GM18951 (cell line): ENCODE measurements around the gene CIAO2A.
"Not testable (repeated sequence)": the region's sequence is repeated elsewhere in the genome, so short reads cannot be mapped to it uniquely, and the experiment has no call there.

Source experiments
- POLR2A ChIP-seq: IDR thresholded peaks from 4 replicates; pipeline ENCODE4 v1.6.1; 2011; ENCODE audit warnings: mild to moderate bottlenecking; ENCODE audit not compliant: insufficient read length, insufficient read depth; ENCODE audit errors: extremely low read depth
- in situ Hi-C: fragments of 300-500 bp; cut with MboI; formaldehyde crosslinking; loops from one replicate; pipeline ENCODE4 v1.12.0; 2022; ENCODE audit warnings: low sequenced_read_pairs, mixed read lengths, inconsistent platforms; ENCODE audit not compliant: unreplicated experiment

The CIAO2A gene

DNA sequence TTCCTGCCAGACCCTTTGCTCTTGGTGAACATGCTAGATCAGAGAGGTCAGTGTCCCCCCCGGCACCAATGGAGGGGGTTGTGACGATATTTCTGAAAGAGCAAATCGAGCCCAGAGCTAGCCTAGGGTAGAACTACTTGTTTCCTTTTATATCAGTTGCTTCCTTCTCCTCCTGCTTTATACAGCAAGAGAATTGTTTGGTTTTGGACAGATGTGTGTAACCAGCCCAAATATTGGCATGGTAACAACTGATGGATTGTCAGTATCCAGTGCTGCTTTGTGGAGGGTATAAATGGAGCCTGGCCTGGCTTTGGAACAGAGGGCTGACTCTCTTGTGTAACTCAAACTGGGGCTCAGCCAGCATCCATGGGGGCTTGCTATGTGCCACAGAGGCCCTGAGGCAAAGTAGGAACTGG, 29.3 kb upstream of the CIAO2A start:
- no peak for TF ChIP-seq POLR2A
- in situ Hi-C loops: no loop called here

DNA sequence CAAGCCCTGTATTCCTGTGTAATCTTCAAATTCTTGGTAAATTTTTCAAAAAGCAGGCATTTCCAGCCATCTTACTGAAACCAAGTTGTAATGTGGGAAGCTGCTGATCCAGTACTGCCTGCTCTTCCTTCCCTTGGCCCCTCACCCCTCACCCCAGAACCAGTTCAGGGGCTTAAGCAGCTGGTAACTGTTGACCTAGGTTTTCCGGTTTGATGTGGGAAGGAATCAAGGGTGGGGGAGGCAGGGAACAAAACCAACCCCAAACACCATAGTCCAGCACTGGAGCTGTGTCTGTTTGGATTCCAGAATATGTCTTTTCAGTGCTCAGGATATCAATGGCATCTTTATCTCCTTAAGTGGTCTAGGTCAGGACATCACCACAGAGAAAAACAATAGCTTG, 28.8 kb upstream of the CIAO2A start:
- no peak for TF ChIP-seq POLR2A
- in situ Hi-C loops: no loop called here

DNA sequence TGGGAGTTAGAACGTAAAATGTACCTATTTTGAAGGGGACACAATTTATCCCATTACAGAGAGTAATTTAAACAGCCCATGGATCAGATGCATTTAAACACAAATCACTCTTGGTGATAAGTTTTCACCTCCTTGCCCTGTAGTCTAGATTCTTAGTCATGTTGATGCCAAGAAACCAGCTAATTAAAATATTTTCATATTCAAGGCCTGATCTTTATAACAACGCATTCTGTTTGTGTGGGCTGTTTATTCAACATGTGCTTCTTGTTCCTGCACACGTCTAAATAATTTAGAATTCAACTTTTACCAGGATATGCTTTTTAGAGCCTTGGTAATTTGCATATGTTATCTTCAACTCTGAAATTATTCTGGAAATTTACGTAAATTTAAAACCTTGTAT, 28.0 kb upstream of the CIAO2A start:
- in situ Hi-C loops: no loop called here

DNA sequence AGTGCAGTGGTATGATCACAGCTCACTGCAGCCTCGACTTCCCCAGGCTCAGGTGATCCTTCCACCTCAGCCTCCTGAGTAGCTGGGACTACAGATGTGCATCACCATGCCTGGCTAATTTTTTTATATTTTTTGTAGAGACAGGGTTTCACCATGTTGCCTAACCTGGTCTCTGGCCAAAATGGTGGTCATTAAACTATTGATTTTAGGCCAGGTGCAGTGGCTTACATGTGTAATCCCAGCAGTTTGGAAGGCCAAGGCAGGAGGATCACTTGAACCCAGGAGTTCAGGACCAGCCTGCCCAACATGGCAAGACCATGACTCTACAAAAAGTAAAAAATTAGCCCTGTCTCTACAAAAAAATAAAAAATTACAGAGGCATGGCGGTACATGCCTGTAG, 26.7 kb upstream of the CIAO2A start:
- in situ Hi-C loops: not testable (repeated sequence)

More for the DNA sequence above, 28.0 kb upstream of the CIAO2A start:
- no peak for TF ChIP-seq POLR2A

GRCh38 chr15:64117759-64118487, 24.3 kb upstream of the CIAO2A start:
- no peak for TF ChIP-seq POLR2A
- in situ Hi-C loops: no loop called here

DNA sequence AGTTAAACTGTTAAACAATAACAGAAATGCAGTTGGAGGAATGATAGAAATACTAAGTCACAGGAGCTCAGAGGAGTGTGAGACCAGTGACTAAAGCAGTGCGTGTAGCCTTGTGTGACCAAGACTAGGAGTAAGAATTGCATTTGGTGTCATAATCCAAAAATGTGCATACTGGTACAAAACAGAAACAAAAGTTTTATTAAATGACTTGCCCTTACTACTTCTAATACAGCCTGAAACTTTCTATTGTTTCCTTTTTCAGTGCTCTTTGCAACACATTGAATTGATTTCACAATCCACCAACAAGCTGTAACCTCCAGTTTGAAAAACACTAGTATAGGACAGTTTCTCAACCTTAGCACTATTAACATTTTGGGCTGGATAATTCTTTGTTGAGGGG, 19.3 kb upstream of the CIAO2A start:
- TF ChIP-seq POLR2A: no peak
- in situ Hi-C loops: no loop called here

DNA sequence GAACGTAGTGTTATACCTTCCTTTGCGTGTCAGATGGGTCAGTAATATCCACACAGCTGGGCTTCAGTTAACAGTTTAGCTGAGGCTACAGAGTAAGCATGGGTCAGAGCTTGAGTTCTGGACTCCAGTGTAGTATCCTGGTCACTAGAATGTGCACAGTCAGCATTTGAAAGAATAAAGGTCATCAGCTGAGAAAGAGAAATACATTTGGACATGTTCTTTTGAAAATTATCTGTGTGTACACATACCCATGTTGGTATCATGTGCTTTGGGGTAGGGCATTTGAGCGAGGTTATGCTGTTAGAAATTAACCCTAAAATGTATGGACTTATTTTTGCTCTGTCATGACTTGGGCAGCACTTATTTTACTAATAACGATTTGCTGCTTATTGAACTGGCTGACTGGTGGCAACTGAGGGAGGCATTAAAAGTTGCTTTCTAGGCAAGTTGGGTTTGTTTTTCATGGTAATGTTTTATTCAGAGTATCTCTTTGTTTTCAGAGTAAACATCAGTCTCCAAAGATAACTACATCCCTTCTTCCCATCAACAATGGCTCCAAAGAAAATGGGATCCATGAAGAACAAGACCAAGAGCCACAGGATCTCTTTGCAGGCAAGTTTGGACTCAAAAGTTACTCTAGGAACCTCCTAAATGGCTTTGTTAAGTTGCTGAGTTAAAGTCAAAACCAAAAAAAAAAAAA, 18.6 kb upstream of the CIAO2A start:
- no peak for TF ChIP-seq POLR2A
- in situ Hi-C loops: no loop called here

DNA sequence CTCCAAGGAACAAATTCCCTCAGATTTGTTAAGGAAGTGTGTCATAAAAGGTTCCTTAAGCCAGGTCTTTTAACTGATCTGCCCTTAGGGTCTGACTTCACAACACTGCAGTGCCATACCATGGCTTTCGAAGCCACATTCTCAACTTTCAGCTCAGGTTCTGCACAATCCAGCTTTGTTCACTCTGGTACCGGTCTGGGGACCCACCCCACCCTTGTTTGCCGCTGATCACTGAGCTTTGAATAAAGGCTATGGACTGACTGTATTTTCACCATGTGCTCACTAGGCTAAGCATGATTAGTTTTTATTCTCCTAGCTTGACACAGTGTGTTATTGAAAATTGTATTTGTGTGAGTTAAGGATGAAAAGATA, 18.0 kb upstream of the CIAO2A start:
- in situ Hi-C loops: no loop called here
- no peak for TF ChIP-seq POLR2A

DNA sequence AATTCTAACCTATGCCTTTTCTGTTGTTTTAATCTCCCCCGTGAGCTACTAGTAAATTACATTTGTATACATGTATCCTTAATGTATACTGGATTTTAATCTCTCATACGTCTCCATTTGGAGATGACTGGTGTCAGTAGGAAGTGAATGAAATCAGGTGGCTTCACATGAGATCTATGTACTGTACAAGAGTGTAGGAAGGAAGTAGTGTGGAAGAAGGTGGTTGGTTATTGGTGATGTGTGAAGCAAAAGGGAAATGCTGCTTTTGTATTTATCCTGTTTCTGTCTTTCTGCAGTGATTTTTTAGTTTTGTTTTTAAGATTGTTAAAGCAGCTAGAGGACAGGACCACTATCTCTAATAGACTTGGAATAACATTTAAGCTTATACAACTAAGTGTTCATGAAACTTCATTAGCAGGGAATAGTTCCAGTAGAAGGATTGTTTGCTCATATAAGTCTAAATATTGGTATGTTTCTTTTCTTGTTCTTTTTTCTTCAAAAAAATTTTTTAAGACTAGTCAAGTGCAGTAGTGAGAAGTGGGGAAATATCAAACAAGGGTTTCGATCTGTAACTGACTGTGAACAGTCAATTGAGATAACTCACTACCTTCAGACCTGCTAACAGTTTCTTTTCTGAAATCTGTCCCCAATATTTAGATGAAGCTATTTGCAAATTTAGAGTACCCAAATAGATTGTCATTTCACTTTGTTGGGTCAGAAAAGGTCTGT, 17.5 kb upstream of the CIAO2A start:
- in situ Hi-C loops: no loop called here
- TF ChIP-seq POLR2A: no peak

DNA sequence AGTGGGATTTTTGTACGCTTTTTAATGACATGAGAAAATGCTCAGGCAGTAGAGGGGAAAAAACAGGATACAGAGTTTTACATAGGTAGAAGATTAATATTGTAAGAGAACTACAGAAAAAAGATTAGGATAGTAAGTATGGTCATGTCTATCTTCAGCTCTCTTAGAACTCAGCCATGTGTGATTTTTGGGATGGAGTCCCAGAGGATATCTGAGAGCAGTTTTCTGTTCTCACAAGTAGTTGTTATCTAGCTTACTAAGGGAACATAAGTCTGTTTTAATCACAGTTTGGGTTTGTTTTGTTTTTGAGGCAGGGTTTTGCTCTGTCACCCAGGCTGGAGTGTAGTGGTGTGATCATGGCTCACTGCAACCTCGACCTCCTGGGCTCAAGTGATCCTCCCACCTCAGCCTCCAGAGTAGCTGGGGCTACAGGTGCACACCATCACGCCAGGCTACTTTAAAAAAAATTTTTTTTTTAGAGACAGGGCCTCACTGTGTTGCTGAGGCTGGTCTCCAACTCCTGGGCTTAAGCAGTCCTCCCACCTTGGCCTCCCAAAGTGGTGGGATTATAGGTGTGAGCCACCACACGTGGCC, 16.6 kb upstream of the CIAO2A start:
- in situ Hi-C loops: not testable (repeated sequence)

DNA sequence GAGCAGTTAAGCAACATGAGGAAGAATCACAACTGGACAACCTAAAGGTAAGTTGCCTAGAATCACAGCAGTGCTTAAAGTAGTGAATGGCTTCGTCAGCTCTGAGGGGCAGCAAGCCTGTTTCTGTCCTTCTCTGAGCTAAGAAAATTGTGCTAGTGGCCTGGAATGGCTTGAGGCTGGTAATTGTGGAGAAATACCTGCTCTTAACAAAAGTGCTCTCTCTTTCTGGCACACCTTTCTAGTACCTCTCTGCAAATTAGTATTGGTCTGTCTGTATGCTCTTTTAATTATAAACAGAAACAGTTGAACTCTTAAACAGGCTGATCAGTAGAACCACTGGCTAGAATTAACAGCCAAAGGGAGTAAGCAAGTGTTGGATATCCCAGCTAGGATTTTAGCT, 13.7 kb upstream of the CIAO2A start:
- TF ChIP-seq POLR2A: no peak
- in situ Hi-C loops: no loop called here

DNA sequence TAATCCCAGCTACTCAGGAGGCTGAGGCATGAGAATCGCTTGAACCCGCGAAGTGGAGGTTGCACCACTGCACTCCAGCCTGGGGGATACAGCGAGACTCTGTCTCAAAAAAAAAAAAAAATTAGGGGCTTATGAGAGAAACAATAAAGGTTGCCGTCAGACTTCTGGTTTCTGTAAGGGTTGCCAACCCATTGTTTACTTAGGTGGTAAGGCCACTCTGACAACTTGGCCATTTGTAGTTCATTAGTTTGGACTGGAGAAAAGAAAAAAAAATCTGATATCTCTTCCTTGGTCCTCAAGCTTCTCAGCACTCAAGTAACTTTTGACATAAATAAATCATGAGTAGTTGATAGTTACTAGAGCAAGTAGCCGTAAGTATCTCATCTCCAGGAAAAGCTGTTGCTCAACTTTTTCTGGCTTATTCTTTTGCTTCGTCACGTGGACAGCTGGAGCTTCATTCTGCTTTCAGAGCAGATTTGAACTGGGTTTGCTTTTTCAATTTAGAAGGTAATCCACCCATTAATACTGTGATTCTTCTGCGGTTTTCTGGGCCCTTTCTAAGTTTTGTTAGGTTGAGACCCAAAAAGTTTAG, 11.6 kb upstream of the CIAO2A start:
- TF ChIP-seq POLR2A: no peak
- in situ Hi-C loops: no loop called here

DNA sequence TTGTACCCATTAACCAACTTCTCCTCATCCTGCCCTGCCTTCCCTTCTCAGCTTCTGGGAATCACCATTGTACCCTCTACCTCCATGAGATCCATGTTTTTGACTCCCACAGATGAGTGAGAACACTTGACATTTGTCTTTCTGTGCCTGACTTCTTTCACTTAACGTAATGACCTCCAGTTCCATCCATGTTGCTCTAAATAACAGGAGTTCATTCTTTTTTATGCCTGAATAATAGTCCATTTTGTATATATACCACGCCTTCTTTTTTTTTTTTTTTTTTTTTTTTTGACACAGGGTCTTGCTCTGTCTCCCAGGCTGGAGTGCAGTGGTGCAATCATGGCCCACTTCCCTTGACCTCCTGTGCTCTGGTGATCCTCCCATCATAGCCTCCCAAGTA, 8.9 kb upstream of the CIAO2A start:
- no peak for TF ChIP-seq POLR2A
- in situ Hi-C loops: no loop called here
